Stimulated activated CD8-positive, alpha-beta memory T cell treated with anti-CD3 and anti-CD28 coated beads, Interleukin-7, amount 100 ng/mL, for 1 hour (primary cell): Measurements from ENCODE around the gene COL5A1.

Experiments used
- DNase-seq, 2 donors: peaks; one replicate each; pipeline ENCODE4 v3.0.0-alpha.2; 2020; ENCODE audit warnings: low read depth in 2 of 2

COL5A1 gene

GRCh38 chr9:134892221-134892620, 250.6 kb downstream of the COL5A1 start:
- no peak for DNase-seq

GRCh38 chr9:134892820-134893420, 251.3 kb downstream of the COL5A1 start:
- DNase-seq: no peak
